HepG2 (cell line): ENCODE measurements around the gene SLC43A3. TPM values are rescaled to one million over a fixed set of nuclear protein-coding genes. Genes with fewer than 3 reads are reported as not detected.

Experiments
- DR1 ChIP-seq: sonication (generic); formaldehyde crosslinking; IDR thresholded peaks from 2 replicates; pipeline ENCODE4 v1.8.0; 2021; ENCODE audit warnings: mild to moderate bottlenecking, missing genetic modification reagents, inconsistent platforms
- GATAD1 ChIP-seq: IDR thresholded peaks from 2 replicates; pipeline ENCODE4 v1.6.1; 2016; ENCODE audit warnings: missing genetic modification reagents, missing compliant biosample characterization
- HMGA1 ChIP-seq: sonication (generic); formaldehyde crosslinking; conservative IDR thresholded peaks from 2 replicates; pipeline ENCODE4 v1.4.0; 2020; ENCODE audit warnings: missing genetic modification reagents
- MAFK ChIP-seq, 2 experiments: IDR thresholded peaks in 1 of 2; conservative IDR thresholded peaks in 1 of 2; 2 replicates each; pipeline ENCODE4 v1.6.1; 2011; ENCODE audit warnings: improper control_type of control experiment in 2 of 2, low read length in 2 of 2
- MEIS1 ChIP-seq: sonication (generic); formaldehyde crosslinking; IDR thresholded peaks from 2 replicates; pipeline ENCODE4 v1.9.0; 2021; ENCODE audit warnings: mild to moderate bottlenecking, missing genetic modification reagents, moderate library complexity, borderline replicate concordance
- RARG ChIP-seq: sonication (generic); formaldehyde crosslinking; IDR thresholded peaks from 2 replicates; pipeline ENCODE4 v1.4.0; 2020; ENCODE audit warnings: low read depth, mild to moderate bottlenecking, missing genetic modification reagents
- SP5 ChIP-seq: IDR thresholded peaks from 2 replicates; pipeline ENCODE4 v1.6.1; 2016; ENCODE audit warnings: low read depth, borderline replicate concordance
- TCF12 ChIP-seq, 2 experiments: fragments of 450-650 bp in 1 of 2; sonication (generic) in 1 of 2; formaldehyde crosslinking in 1 of 2; IDR thresholded peaks; 2 replicates each; pipeline versions ENCODE4 v1.6.1 to v1.8.0; 2017 to 2022; ENCODE audit warnings: antibody characterized with exemption in 1 of 2, mild to moderate bottlenecking in 1 of 2, missing genetic modification reagents in 1 of 2, moderate library complexity in 1 of 2
- TCF7 ChIP-seq: sonication (generic); IDR thresholded peaks from 2 replicates; pipeline ENCODE4 v1.6.1; 2016; ENCODE audit warnings: antibody characterized with exemption, low read depth
- ZFP41 ChIP-seq: sonication (generic); formaldehyde crosslinking; IDR thresholded peaks from 2 replicates; pipeline ENCODE4 v1.4.0; 2020; ENCODE audit warnings: mild to moderate bottlenecking, missing genetic modification reagents, borderline replicate concordance
- ZNF24 ChIP-seq: fragments of 450-650 bp; IDR thresholded peaks from 2 replicates; pipeline ENCODE4 v1.6.1; 2017; ENCODE audit warnings: antibody characterized with exemption, mild to moderate bottlenecking
- ZNF382 ChIP-seq: sonication (generic); formaldehyde crosslinking; IDR thresholded peaks from 2 replicates; pipeline ENCODE4 v1.5.0; 2020; ENCODE audit warnings: missing genetic modification reagents, mild to moderate bottlenecking, borderline replicate concordance
- polyA plus RNA-seq, 8 experiments: library from polyadenylated mRNA; depleted of rRNA in 3 of 8; stranded (reverse) in 7 of 8; unstranded in 1 of 8; fragments of >200 nt; fragmentation: Illumina TruSeq in 4 of 8; extraction: Trizol in 4 of 8; gene quantifications; 2 replicates each; pipeline versions ENCODE4 v1.2.1 to v1.2.3, GENCODE V29; 2011 to 2016; ENCODE audit warnings: low read depth in 4 of 8, missing spikeins in 1 of 8, mixed read lengths in 1 of 8; ENCODE audit not compliant: insufficient read depth in 1 of 8
- total RNA-seq, 5 experiments: library from RNA; depleted of rRNA; stranded (reverse); fragments of >200 nt; fragmentation: Illumina TruSeq; extraction: Trizol; gene quantifications; 2 replicates each; pipeline ENCODE4 v1.2.3, GENCODE V29; 2016; ENCODE audit warnings: low read depth in 1 of 5
- TF ChIP-seq, protein P1 (sequence below): sonication (generic); formaldehyde crosslinking; IDR thresholded peaks from 2 replicates; pipeline ENCODE4 v1.8.0; 2022; ENCODE audit warnings: missing genetic modification reagents, low read depth, mild to moderate bottlenecking, borderline replicate concordance
- TF ChIP-seq, protein P2 (sequence below): sonication (generic); formaldehyde crosslinking; IDR thresholded peaks from 2 replicates; pipeline ENCODE4; 2020; ENCODE audit warnings: missing genetic modification reagents, mild to moderate bottlenecking, borderline replicate concordance
- TF ChIP-seq, protein P3 (sequence below): sonication (generic); formaldehyde crosslinking; IDR thresholded peaks from one replicate; pipeline ENCODE4 v1.5.1; 2020; ENCODE audit warnings: mild to moderate bottlenecking, missing genetic modification reagents; ENCODE audit errors: not compliant biosample characterization
- TF ChIP-seq, protein P4 (sequence below): sonication (generic); formaldehyde crosslinking; IDR thresholded peaks from 2 replicates; pipeline ENCODE4 v1.8.1; 2023; ENCODE audit warnings: mild to moderate bottlenecking, inconsistent platforms, moderate library complexity, missing genetic modification reagents, borderline replicate concordance

SLC43A3 gene
- total and polyA plus RNA-seq, 2 of the 13 experiments (the other 11 are each of a cell fraction or from before 2014, with no cell fraction given): 2.6 TPM; not detected in 1

DNA sequence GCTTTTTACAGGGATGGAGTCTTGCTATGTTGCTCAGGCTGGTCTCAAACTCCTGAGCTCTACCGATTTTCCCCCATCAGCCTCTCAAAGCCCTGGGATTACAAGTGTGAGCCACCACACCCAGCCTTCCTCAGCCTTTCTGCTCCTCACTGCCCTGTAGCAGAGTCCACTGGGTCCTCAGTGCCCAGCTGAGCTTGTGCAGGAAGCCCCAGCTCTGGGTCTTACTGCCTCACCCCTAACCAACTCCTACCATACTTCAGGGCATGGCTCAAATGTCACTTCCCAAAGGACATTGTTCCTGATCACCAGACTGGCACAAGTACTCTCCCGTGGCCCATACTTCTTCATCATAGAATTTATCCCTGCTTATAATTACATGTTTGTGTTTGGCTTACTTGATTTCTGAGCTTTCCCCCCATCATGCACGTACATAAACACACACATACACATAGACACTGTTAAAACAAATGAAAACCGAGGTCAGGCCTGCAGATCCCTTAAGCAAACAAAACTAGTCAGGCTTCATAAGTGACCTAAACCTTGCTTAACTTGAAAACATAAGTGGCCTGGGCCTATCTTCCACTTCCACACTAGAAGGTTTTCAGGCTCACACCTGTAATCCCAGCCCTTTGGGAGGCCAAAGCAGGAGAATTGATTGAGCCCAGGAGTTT is 14.0 kb upstream of the SLC43A3 start (continued):
- no peak for TF ChIP-seq HMGA1
- TF ChIP-seq RARG (CRISPR knock-in tag): no peak
- TF ChIP-seq MEIS1 (CRISPR knock-in tag): no peak; the same call in 1 of the 2 replicates
- no peak for TF ChIP-seq MAFK (conservative IDR thresholded peaks at IDR 0.05 in 1 of 2, IDR thresholded peaks at IDR 0.05 in 1 of 2; ENCODE audit: low read length in 2 of 2)
- TF ChIP-seq SP5: no peak
- TF ChIP-seq TCF12 (IDR thresholded peaks at IDR 0.05): no peak
- TF ChIP-seq TCF12 (CRISPR knock-in tag; IDR thresholded peaks at IDR 0.05): no peak
- TF ChIP-seq ZFP41 (CRISPR knock-in tag): no peak
- TF ChIP-seq GATAD1: 0 out of 2 replicates have a peak, but pooled peaks have one; percentile 47
- TF ChIP-seq, protein P1, sequence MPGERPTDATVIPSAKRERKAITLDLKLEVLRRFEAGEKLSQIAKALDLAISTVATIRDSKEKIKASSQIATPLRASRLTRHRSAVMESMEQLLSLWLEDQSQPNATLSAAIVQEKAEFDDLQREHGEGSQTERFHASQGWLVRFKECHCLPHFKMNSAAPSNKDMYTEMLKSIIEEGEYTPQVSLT: no peak
- TF ChIP-seq, protein P2, sequence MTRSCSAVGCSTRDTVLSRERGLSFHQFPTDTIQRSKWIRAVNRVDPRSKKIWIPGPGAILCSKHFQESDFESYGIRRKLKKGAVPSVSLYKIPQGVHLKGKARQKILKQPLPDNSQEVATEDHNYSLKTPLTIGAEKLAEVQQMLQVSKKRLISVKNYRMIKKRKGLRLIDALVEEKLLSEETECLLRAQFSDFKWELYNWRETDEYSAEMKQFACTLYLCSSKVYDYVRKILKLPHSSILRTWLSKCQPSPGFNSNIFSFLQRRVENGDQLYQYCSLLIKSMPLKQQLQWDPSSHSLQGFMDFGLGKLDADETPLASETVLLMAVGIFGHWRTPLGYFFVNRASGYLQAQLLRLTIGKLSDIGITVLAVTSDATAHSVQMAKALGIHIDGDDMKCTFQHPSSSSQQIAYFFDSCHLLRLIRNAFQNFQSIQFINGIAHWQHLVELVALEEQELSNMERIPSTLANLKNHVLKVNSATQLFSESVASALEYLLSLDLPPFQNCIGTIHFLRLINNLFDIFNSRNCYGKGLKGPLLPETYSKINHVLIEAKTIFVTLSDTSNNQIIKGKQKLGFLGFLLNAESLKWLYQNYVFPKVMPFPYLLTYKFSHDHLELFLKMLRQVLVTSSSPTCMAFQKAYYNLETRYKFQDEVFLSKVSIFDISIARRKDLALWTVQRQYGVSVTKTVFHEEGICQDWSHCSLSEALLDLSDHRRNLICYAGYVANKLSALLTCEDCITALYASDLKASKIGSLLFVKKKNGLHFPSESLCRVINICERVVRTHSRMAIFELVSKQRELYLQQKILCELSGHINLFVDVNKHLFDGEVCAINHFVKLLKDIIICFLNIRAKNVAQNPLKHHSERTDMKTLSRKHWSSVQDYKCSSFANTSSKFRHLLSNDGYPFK (CRISPR knock-in tag): no peak
- TF ChIP-seq ZNF24: no peak
- TF ChIP-seq TCF7: peak; percentile 15; the same call in 1 of the 2 replicates
- TF ChIP-seq, protein P3, sequence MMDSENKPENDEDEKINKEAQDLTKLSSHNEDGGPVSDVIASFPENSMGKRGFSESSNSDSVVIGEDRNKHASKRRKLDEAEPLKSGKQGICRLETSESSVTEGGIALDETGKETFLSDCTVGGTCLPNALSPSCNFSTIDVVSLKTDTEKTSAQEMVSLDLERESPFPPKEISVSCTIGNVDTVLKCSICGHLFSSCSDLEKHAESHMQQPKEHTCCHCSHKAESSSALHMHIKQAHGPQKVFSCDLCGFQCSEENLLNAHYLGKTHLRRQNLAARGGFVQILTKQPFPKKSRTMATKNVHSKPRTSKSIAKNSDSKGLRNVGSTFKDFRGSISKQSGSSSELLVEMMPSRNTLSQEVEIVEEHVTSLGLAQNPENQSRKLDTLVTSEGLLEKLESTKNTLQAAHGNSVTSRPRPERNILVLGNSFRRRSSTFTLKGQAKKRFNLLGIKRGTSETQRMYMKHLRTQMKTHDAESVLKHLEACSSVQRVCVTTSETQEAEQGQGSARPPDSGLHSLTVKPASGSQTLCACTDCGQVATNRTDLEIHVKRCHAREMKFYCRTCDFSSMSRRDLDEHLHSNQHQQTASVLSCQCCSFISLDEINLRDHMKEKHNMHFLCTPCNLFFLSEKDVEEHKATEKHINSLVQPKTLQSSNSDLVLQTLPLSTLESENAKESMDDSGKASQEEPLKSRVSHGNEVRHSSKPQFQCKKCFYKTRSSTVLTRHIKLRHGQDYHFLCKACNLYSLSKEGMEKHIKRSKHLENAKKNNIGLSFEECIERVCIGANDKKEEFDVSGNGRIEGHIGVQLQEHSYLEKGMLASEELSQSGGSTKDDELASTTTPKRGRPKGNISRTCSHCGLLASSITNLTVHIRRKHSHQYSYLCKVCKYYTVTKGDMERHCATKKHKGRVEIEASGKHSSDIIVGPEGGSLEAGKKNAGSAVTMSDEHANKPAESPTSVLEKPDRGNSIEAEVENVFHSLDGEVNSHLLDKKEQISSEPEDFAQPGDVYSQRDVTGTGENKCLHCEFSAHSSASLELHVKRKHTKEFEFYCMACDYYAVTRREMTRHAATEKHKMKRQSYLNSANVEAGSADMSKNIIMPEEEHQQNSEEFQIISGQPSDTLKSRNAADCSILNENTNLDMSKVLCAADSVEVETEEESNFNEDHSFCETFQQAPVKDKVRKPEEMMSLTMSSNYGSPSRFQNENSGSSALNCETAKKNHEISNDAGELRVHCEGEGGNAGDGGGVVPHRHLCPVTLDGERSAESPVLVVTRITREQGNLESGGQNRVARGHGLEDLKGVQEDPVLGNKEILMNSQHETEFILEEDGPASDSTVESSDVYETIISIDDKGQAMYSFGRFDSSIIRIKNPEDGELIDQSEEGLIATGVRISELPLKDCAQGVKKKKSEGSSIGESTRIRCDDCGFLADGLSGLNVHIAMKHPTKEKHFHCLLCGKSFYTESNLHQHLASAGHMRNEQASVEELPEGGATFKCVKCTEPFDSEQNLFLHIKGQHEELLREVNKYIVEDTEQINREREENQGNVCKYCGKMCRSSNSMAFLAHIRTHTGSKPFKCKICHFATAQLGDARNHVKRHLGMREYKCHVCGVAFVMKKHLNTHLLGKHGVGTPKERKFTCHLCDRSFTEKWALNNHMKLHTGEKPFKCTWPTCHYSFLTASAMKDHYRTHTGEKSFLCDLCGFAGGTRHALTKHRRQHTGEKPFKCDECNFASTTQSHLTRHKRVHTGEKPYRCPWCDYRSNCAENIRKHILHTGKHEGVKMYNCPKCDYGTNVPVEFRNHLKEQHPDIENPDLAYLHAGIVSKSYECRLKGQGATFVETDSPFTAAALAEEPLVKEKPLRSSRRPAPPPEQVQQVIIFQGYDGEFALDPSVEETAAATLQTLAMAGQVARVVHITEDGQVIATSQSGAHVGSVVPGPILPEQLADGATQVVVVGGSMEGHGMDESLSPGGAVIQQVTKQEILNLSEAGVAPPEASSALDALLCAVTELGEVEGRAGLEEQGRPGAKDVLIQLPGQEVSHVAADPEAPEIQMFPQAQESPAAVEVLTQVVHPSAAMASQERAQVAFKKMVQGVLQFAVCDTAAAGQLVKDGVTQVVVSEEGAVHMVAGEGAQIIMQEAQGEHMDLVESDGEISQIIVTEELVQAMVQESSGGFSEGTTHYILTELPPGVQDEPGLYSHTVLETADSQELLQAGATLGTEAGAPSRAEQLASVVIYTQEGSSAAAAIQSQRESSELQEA (CRISPR knock-in tag): no peak
- TF ChIP-seq, protein P4, sequence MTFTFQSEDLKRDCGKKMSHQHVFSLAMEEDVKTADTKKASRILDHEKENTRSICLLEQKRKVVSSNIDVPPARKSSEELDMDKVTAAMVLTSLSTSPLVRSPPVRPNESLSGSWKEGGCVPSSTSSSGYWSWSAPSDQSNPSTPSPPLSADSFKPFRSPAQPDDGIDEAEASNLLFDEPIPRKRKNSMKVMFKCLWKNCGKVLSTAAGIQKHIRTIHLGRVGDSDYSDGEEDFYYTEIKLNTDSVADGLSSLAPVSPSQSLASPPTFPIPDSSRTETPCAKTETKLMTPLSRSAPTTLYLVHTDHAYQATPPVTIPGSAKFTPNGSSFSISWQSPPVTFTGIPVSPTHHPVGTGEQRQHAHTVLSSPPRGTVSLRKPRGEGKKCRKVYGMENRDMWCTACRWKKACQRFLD (CRISPR knock-in tag): no peak
- no peak for TF ChIP-seq ZNF382 (CRISPR knock-in tag)
- TF ChIP-seq DR1 (CRISPR knock-in tag): no peak
